Psoas muscle (tissue), 8 donors: Measurements from ENCODE around the gene CHD9NB. TPM values are rescaled to one million over a fixed set of nuclear protein-coding genes. Genes with fewer than 3 reads are reported as not detected.
"Not testable (repeated sequence)": the region's sequence is repeated elsewhere in the genome, so short reads cannot be mapped to it uniquely, and the experiment has no call there.

Source experiments
- ATAC-seq, 4 donors: fragments of 200-7000 bp; cut with Tn5 transposase; one replicate each; pipeline ENCODE4 v1.9.1; 2020; ENCODE audit warnings: moderate library complexity in 3 of 4, mild to moderate bottlenecking in 2 of 4
- DNase-seq, 2 donors: peaks; one replicate each; pipeline ENCODE4 v3.0.0-alpha.2; 2020
- H3K27ac ChIP-seq: fragments of 200-600 bp; one replicate; pipeline ENCODE4 v1.8.0; 2022
- H3K27me3 ChIP-seq, 3 donors: fragments of 200-600 bp in 1 of 3; one replicate each; pipeline versions ENCODE4 v1.6.1 to v1.8.0; 2013 to 2022; ENCODE audit warnings: low read length in 2 of 3, mild to moderate bottlenecking in 2 of 3, moderate library complexity in 1 of 3; ENCODE audit not compliant: insufficient read depth in 3 of 3
- H3K36me3 ChIP-seq, 2 donors: fragments of 200-600 bp in 1 of 2; one replicate each; pipeline versions ENCODE4 v1.6.1 to v1.8.0; 2013 to 2022; ENCODE audit warnings: low read depth in 1 of 2, mild to moderate bottlenecking in 1 of 2, moderate library complexity in 1 of 2; ENCODE audit not compliant: insufficient read depth in 1 of 2
- H3K4me1 ChIP-seq: fragments of 200-600 bp; one replicate; pipeline ENCODE4 v1.8.0; 2022
- H3K4me3 ChIP-seq: fragments of 200-600 bp; one replicate; pipeline ENCODE4 v1.8.0; 2022; ENCODE audit warnings: mild to moderate bottlenecking
- H3K9me3 ChIP-seq: fragments of 200-600 bp; one replicate; pipeline ENCODE4 v1.8.0; 2022
- WGBS, 3 donors: extraction: QIAGEN DNeasy Blood & Tissue Kit; methylation state at CpG; one replicate each; pipeline versions ENCODE4 v1.1.6 to v1.1.7; 2013; 5-methylcytosine and 5-hydroxymethylcytosine counted together
- intact Hi-C, 2 donors: fragments of 100-400 bp; cut with DNase I; formaldehyde crosslinking; loops; one replicate each; pipeline versions ENCODE4 v1.11.0 to v1.14.2; 2022
- polyA plus RNA-seq, 3 donors: library from polyadenylated mRNA; stranded (reverse); fragments of 200-250 nt; gene quantifications; one replicate each; pipeline ENCODE4 v1.2.3, GENCODE V29; 2013
- total RNA-seq, 4 donors: library from RNA; stranded (reverse); fragmentation: NEBNext Ultra II Directional in 2 of 4; extraction: Animal tissue kit (Norgen Biotek cat#: 25700) in 2 of 4; gene quantifications; one replicate each; pipeline versions ENCODE4 v1.2.1 to v1.2.4, GENCODE V29; 2021 to 2023
- TF ChIP-seq, protein P1 (sequence below): fragments of 200-600 bp; IDR thresholded peaks from one replicate; pipeline ENCODE4 v1.8.0; 2022; ENCODE audit warnings: antibody characterized with exemption
- donor health status: healthy with polysubstance abuse.
- donor health status: DM: no; HTN: no; CAD: no; lungs with moderate emphysema.
- donor health status: Bipolar disorder and iron deficiency.
- donor health status: healthy.
- donor health status: DM: yes; HTN: yes; CAD: no.
- donor health status: DM: no; HTN: no; CAD: no.
- donor health status: DM: no; HTN: no; CAD: no.
- donor health status: DM: yes; HTN: yes; CAD: no.

The CHD9NB gene
- total and polyA plus RNA-seq, 7 donors: 0.05 to 0.77 (median 0.18) TPM; not detected in 1

- no peaks in the 10 kb centered on the region for H3K9me3 ChIP-seq
- DNase-seq (peak; percentile 84 to 91), ATAC-seq (peak; percentile 91 to 95 (median 94))
- H3K4me3 ChIP-seq: peak within 1 kb of the TSS; percentile 94
- H3K36me3 ChIP-seq: no peaks in the 10 kb centered on the region
- 0% methylated on average over 43 to 62 of the region's 62 CpGs for WGBS, 3 donors
- H3K4me1 ChIP-seq: peaks cover 29% of the 10 kb centered on the region
- intact Hi-C loops: loop anchor here (2.0 to 5.0 kb wide), 7 partner anchors 44 to 382 kb away; no protein-coding TSS in a partner anchor
- peak within 1 kb of the TSS; percentile 86 for H3K27ac ChIP-seq
- TF ChIP-seq, protein P1, sequence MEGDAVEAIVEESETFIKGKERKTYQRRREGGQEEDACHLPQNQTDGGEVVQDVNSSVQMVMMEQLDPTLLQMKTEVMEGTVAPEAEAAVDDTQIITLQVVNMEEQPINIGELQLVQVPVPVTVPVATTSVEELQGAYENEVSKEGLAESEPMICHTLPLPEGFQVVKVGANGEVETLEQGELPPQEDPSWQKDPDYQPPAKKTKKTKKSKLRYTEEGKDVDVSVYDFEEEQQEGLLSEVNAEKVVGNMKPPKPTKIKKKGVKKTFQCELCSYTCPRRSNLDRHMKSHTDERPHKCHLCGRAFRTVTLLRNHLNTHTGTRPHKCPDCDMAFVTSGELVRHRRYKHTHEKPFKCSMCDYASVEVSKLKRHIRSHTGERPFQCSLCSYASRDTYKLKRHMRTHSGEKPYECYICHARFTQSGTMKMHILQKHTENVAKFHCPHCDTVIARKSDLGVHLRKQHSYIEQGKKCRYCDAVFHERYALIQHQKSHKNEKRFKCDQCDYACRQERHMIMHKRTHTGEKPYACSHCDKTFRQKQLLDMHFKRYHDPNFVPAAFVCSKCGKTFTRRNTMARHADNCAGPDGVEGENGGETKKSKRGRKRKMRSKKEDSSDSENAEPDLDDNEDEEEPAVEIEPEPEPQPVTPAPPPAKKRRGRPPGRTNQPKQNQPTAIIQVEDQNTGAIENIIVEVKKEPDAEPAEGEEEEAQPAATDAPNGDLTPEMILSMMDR: peak; percentile 100
- H3K27me3 ChIP-seq: no peaks in the 10 kb centered on the region
These were observed 2.2 kb upstream of the CHD9NB start, which contains the start of gene CHD9 for GRCh38 chr16:53054670-53055485. Gene CHD9 (plus strand): TSS chr16:53054991. CDS start chr16:53156090, 101,099 bp downstream.

- peaks cover 29% of the 10 kb centered on the region for H3K4me1 ChIP-seq
- peak overlapping the region; percentile 86 for H3K27ac ChIP-seq
- H3K4me3 ChIP-seq: peak overlapping the region; percentile 94
- peak; percentile 57 to 74 for DNase-seq
- no peaks in the 10 kb centered on the region for H3K36me3 ChIP-seq
- WGBS, 3 donors: 52 to 61% (median 55%) methylated on average over 13 of the region's 13 CpGs
- H3K9me3 ChIP-seq: no peaks in the 10 kb centered on the region
- ATAC-seq: peak in 3 of 4 donors; percentile 10 to 23 (median 14)
- TF ChIP-seq, protein P1: no peak
- intact Hi-C loops: loop anchor here in 1 of 2 donors (2.0 to 5.0 kb wide), 5 partner anchors 45 to 383 kb away; no protein-coding TSS in a partner anchor
- no peaks in the 10 kb centered on the region for H3K27me3 ChIP-seq
These were observed 1.4 kb upstream of the CHD9NB start for GRCh38 chr16:53053967-53054669.

GRCh38 chr16:53051255-53051654 lies 1.4 kb downstream of the CHD9NB start:
- not testable (repeated sequence) for H3K4me1 ChIP-seq, H3K27me3 ChIP-seq, ATAC-seq, H3K36me3 ChIP-seq, H3K9me3 ChIP-seq, DNase-seq, H3K4me3 ChIP-seq, H3K27ac ChIP-seq
- intact Hi-C loops: loop anchor here in 1 of 2 donors (5.0 kb wide), 2 partner anchors 236 to 386 kb away; no protein-coding TSS in a partner anchor
- WGBS, 3 donors: 90 to 100% (median 93%) methylated on average over 2 to 4 of the region's 4 CpGs

GRCh38 chr16:53048139-53048915 lies 4.4 kb downstream of the CHD9NB start:
- DNase-seq (no peak), ATAC-seq (no peak)
- H3K36me3 ChIP-seq: no peaks in the 10 kb centered on the region
- no peak overlapping the region for H3K27ac ChIP-seq
- intact Hi-C loops: no loop called here
- TF ChIP-seq, protein P1: no peak
- H3K4me3 ChIP-seq: no peak overlapping the region
- no peaks in the 10 kb centered on the region for H3K9me3 ChIP-seq
- H3K27me3 ChIP-seq: peaks cover 0 to 5% (median 2%) of the 10 kb centered on the region in 3 donors
- 97 to 98% (median 97%) methylated on average over 4 of the region's 4 CpGs for WGBS, 3 donors
- no peaks in the 10 kb centered on the region for H3K4me1 ChIP-seq

DNA sequence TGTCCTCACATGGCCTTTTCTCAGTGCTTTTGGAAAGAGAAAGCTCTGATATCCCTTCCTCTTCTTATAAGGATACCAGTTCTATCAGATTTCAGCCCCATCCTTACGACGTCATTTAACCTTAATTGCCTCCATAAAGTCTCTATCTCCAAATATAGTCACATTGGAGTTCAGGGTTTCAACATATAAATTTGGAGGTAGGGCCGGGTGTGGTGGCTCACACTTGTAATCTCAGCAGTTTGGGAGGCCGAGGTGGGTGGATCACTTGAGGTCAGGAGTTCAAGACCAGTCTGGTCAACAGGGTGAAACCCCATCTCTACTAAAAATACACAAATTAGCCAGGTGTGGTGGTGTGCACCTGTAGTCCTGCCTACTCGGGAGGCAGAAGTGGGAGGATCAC lies 5.2 kb downstream of the CHD9NB start:
- H3K27me3 ChIP-seq, H3K36me3 ChIP-seq, DNase-seq, H3K4me3 ChIP-seq, ATAC-seq, H3K9me3 ChIP-seq, intact Hi-C loops, H3K27ac ChIP-seq, H3K4me1 ChIP-seq: not testable (repeated sequence)
- 91 to 95% (median 92%) methylated on average over 5 of the region's 5 CpGs for WGBS, 3 donors
